ENCODE data around the gene TTLL10.

Gene TTLL10

GRCh38 chr1:1157914-1158710, 15.6 kb upstream of the TTLL10 start:
- peak; percentile 81 for DNase-seq

DNA sequence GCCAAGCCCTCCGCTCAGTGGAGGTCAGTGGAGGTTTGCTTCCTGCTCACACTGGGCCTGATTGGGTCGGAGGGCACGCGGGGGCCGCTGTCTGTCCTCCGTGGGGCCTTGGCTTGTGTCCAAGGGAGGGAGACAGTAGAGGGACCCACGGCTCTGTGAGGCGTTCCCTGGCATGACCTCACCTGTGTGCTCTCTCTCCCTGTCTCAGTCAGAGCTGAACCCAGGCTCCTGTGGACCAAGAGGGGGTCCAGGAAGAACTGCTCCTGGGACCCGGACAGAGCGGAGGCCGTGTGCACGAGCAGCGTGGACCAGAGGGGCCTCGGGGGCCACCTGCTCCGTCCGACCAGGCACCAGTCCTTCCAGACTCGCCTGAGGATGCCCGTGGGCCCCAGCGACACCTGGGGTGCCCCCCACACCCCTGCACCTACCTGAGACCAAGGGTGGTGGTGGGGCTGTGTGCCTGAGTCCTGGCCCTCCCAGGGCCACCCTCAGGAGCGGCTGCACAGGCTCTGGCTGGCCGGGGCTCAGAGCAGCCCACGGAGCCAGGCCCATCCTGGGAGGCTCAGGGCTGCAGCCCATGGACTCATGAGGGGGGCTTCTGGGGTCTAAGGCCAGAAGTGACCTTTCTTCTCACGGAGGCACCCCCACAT, 13.3 kb upstream of the TTLL10 start:
- DNase-seq: no peak

DNA sequence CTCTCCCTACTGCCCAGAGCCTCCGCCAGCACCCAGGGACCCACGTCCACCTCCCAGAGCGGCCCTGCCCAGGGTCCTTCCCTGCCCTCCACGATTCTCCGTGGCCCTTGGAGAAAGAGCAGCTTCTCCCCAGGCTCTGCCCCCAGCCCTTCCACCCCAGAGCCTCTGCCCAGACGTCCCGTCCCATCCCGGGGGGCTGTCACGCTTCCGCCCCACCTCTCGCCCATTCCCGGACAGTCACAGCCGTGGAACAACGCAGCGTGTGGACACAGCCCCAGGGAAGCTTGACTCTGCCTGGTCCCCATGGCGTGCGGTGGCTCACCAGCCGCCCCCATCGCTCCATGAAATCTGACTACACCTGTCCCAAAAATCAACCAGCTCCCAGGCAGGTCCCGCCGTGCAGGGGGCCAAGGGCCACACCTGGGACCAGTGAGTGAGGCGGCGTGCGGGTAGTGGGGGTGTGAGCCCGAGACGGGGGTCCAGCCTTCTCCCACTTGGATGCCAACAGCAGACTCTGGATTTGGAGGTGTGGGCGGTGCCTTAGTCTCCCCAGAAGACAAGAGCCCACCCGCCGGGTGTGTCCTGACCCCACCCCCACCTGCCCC, 12.5 kb upstream of the TTLL10 start:
- no peak for DNase-seq

DNA sequence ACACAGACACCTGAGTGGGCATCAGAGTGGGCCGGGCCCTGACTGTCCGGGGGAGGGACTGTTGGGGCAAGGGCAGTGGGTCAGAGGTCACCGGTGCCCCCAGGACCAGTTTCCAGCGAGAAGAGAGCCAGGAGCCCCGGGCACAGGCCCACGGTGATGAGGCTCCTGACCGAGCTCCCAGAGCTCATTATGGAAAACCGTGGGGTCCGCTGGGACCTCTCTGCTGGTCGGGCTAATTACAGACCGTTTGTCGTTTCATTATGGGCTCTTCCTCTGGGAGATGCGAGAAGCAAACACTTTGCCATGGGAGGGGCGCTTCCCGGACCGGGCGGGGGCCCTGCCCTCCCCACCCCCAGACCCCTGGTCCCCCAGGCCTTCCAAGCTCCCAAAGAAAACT, 12.0 kb upstream of the TTLL10 start:
- DNase-seq: no peak

DNA sequence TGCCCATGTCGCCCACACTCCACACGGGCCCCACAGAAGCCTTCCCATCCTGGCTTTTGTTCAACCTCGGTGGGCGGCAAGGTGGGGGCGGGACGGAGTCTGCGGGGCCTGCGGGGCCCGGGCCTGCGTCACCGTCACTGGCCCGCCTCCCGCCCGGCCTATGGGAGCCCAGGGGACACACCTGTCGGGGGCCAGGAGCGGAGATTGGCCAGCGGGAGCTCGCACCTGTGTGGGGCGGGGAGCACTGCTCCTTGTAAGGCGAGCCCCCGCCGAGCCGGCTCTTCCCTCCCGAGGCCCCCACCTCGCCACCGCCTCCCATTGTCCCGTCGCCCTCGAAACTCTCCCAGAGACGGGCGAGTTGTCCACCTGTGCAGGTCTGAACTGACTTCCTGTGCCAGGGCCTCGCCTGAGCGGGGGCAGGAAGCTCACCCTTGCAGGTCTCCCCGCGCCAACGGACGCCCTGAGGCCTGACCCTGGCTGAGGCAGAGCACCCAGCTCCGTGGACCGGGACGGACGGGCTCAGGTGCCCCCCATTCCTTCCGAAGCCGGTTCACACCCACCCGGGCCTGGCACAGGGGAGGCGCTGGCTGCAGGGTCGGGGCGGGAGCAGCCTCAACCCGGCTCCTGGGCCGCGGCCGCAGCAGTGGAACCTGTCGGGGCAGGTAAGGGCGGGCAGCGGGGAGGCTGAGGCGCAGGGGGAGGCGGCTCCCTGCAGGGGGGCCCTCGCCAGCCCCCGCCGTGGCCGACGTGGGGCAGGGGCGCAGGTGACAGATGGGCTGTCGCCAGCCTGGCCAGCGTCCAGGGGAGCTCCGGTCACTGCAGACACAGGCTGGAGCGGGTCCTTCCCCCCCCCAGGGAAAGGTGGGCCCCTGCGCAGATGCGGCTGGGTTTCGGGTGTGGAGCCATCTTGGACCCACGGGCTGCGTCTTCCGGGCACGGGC, 10.8 kb upstream of the TTLL10 start:
- peak; percentile 66 for DNase-seq

GRCh38 chr1:1163538-1164070, 10.1 kb upstream of the TTLL10 start:
- DNase-seq: peak; percentile 35

GRCh38 chr1:1164361-1164700, 9.3 kb upstream of the TTLL10 start:
- DNase-seq: no peak

GRCh38 chr1:1164701-1165451, 8.8 kb upstream of the TTLL10 start:
- DNase-seq: peak; percentile 76

GRCh38 chr1:1165485-1165884, 8.2 kb upstream of the TTLL10 start:
- DNase-seq: no peak

- DNase-seq: peak; percentile 48
Measured at GRCh38 chr1:1165900-1166421, 7.7 kb upstream of the TTLL10 start.

- DNase-seq: peak; percentile 13
Measured at GRCh38 chr1:1166642-1167397, 6.9 kb upstream of the TTLL10 start.

DNA sequence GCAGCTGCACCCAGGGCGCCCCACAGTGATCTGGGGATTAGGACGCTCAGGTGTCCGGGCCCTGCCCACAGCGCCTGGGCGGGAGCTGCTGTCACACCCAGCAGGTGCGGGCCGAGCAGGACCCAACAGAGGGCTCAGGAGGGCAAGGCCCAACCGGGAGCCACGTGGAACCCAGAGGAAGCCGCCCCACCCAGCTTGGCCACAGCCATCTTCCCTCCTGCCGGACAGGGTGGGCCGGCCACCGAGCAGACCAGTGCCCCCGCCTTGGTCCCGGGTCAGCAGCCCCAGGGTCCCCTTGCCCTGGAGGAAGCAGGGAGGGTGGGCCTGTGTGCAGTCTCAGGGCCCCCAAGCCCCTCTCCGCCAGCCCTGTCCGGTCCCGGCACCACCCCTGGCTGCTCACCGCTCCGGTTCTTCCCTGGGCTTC, 6.3 kb upstream of the TTLL10 start:
- DNase-seq: peak; percentile 22

GRCh38 chr1:1167841-1168450, 5.7 kb upstream of the TTLL10 start:
- no peak for DNase-seq

DNA sequence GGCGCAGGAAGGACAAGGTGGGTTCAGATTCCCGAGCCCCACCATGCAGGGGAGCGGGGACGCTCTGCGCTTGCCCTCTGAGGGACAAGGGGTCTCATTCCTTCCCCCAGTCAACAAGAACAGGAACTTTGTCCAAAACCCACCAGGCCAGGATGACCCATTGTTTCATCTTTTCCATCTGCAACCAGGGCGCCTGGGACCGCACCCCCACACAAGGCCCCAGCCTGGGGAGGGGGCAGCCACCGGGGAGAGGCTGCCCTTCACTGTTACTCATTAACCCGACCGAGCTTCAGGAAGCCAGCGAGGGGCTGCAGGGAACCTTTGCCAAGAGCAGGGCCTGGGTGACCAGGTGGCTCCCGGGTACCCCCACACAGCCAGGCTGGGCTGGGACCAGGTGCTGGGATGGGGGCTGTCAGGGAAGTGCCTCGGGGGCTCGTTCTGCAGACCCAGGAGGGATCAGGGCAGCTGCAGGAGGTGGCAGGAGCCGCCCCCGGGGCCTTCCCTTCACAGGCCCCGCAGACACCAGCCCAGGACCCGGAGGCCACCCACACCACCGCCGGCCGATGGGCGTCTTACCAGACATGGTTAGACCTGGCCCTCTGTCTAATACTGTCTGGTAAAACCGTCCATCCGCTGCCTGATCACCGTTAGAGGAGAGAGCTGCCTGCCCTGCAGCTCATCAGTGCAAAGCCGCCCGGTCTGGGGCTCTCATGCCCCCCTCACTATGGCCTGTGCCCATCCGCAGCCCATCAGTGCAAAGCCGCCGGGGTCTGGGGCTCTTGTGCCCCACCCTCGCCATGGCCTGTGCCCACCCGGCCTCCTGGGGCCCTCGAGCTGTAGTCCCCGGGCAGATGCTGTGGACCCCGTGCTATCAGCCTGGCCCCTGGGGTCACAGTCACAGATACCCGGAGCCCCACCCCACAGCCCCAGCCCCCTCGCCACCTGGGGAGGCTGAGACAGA, 4.9 kb upstream of the TTLL10 start:
- DNase-seq: peak; percentile 67

DNA sequence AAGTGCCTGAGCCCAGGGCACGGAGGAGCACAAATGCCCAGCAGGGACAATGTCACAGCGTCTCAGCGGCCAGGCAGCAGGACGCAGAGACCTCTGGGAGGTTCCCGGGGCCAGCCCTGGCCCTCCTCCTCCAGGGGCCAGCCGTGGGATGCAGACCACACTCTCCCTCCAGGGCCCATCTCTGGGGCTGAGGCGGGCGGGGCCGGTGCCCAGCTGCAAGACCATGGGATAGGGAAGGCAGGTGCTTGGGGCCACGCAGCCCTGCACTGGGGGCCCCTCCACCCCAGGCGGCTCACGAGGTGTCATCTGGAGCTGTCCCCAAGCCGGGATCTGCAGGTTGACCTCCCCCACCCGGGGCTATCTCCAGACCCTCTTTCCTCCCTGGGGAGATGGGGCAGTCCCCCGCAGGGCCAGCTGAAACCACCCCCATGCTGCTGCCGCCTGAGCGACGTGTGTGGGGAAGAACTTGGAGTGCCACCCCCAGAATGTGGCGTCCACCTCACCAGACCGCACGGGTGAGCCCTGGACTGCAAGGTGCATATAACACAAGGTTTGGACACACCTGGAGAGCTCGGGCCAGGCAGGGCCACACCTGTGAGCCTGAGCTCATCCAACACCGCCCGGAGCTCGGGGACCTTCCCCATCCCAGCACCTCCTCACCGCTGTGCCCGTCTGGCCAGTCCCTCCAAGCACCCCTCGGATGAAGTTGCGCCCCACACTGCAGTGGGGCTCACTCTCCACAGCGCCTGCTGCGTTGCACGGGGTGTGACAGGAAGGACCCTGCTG, 4.1 kb upstream of the TTLL10 start:
- peak; percentile 29 for DNase-seq

GRCh38 chr1:1170215-1171091, 3.2 kb upstream of the TTLL10 start:
- no peak for DNase-seq

GRCh38 chr1:1171161-1171545, 2.5 kb upstream of the TTLL10 start:
- DNase-seq: no peak

Measured in right kidney (tissue), 1 donor.